Peyer's patch (tissue), 4 donors: Measurements from ENCODE around the gene ANO7.

ENCODE experiments used
- CTCF ChIP-seq, 6 experiments: fragments of 450-650 bp in 4 of 6; fragments of 200-600 bp in 2 of 6; sonication (generic) in 1 of 6; IDR thresholded peaks; one replicate each; pipeline ENCODE4 v1.5.1; 2017 to 2019; ENCODE audit warnings: antibody characterized with exemption in 6 of 6, mild to moderate bottlenecking in 3 of 6, moderate library complexity in 1 of 6
- POLR2A ChIP-seq, 2 donors: fragments of 450-650 bp; IDR thresholded peaks; one replicate each; pipeline ENCODE4 v1.5.1; 2017; ENCODE audit warnings: antibody characterized with exemption in 2 of 2, mild to moderate bottlenecking in 2 of 2, moderate library complexity in 2 of 2

GRCh38 chr2:241188361-241189092 lies at the start of gene ANO7:
- TF ChIP-seq CTCF (IDR thresholded peaks at IDR 0.05) (no peak), POLR2A (IDR thresholded peaks at IDR 0.05) (peak in 1 of 2 donors; percentile 37)
